HG03460 (cell line): ENCODE results near the gene PCDHGA6.

Experiments used
- ATAC-seq: cut with Tn5 transposase; IDR thresholded peaks from one replicate; pipeline ENCODE4 v1.9.1; 2021; ENCODE audit not compliant: unreplicated experiment

Gene PCDHGA6

GRCh38 chr5:141419074-141419880 lies 45.6 kb downstream of the PCDHGA6 start:
- ATAC-seq, result no peak

DNA sequence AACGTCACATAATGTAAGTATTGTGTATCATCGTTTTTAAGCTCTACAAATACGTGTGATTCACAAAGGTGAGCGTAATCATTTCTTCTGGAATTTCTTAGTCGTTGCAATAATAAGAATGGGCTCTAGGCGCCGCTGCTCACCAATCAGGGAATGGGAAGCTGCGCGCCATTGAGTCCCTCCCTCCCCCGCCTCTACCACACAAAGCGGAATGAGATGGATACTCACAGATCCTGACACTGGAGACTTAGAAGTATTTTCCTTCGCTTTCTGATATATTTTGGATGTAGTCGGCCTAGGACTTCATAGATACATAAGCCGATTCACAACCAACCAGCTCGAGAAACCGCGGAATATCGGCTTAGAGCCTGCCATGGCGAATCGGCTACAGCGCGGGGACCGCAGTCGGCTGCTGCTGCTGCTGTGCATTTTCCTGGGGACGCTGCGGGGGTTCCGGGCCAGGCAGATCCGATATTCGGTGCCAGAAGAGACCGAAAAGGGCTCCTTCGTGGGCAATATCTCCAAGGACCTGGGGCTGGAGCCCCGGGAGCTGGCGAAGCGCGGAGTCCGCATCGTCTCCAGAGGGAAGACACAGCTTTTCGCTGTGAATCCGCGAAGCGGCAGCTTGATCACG lies 47.3 kb downstream of the PCDHGA6 start, which contains the start of gene PCDHGA11:
TSS of gene PCDHGA11 (plus strand) at position 197 of the 634 bp plus-strand sequence. CDS start at position 374, 177 bp downstream.
- ATAC-seq, result peak; percentile 50

GRCh38 chr5:141421489-141421855 lies 47.8 kb downstream of the PCDHGA6 start:
- ATAC-seq, result no peak

DNA sequence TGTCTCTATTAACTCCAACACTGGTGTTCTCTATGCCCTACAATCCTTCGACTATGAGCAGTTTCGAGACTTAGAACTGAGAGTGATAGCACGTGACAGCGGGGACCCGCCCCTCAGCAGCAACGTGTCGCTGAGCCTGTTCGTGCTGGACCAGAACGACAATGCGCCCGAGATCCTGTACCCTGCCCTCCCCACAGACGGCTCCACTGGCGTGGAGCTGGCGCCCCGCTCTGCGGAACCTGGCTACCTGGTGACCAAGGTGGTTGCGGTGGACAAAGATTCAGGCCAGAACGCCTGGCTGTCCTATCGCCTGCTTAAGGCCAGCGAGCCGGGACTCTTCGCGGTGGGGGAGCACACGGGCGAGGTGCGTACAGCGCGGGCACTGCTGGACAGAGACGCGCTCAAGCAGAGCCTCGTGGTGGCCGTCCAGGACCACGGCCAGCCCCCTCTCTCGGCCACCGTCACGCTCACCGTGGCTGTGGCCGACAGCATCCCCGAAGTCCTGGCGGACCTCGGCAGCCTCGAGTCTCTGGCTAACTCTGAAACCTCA lies 49.1 kb downstream of the PCDHGA6 start:
- no peak for ATAC-seq

GRCh38 chr5:141427783-141428426 lies 54.2 kb downstream of the PCDHGA6 start:
- no peak for ATAC-seq
